ENCODE results near the gene ADAMTS12. TPM values are rescaled to one million over a fixed set of nuclear protein-coding genes. Genes with fewer than 3 reads are reported as not detected.
"Not testable (repeated sequence)": the region's sequence is repeated elsewhere in the genome, so short reads cannot be mapped to it uniquely, and the experiment has no call there.

ADAMTS12 gene
- total RNA-seq = 1.2 and 5.2 TPM in 2 replicates

- no peak for DNase-seq (ENCODE audit: low read depth in 2 of 2)
Observed at GRCh38 chr5:33891788-33892619, at the start of gene ADAMTS12. Gene ADAMTS12, minus strand, starts transcription at chr5:33891990. Its CDS starts 134 bp downstream, at chr5:33891856.

GRCh38 chr5:33941090-33941489 lies 49.3 kb upstream of the ADAMTS12 start:
- DNase-seq (ENCODE audit: low read depth in 2 of 2) = no peak

- DNase-seq (ENCODE audit: low read depth in 2 of 2) = no peak
Observed at GRCh38 chr5:33939556-33940262, 47.9 kb upstream of the ADAMTS12 start.

GRCh38 chr5:33938881-33939280 lies 47.1 kb upstream of the ADAMTS12 start:
- no peak for DNase-seq (ENCODE audit: low read depth in 2 of 2)

- no peak for DNase-seq (ENCODE audit: low read depth in 2 of 2)
Observed at GRCh38 chr5:33938507-33938796, 46.7 kb upstream of the ADAMTS12 start.

GRCh38 chr5:33937707-33938506 lies 46.1 kb upstream of the ADAMTS12 start:
- no peak for DNase-seq (ENCODE audit: low read depth in 2 of 2)

- no peak for DNase-seq (ENCODE audit: low read depth in 2 of 2)
Observed at GRCh38 chr5:33937017-33937706, 45.4 kb upstream of the ADAMTS12 start.

GRCh38 chr5:33936381-33937016 lies 44.7 kb upstream of the ADAMTS12 start, which contains the start of gene RXFP3:
Gene RXFP3, plus strand, starts transcription at chr5:33936386. Its CDS starts 355 bp downstream, at chr5:33936741.
- no peak for DNase-seq (ENCODE audit: low read depth in 2 of 2)

- DNase-seq (ENCODE audit: low read depth in 2 of 2) = peak in 1 of 2 donors; percentile 55
Observed at GRCh38 chr5:33936004-33936380, 44.2 kb upstream of the ADAMTS12 start.

GRCh38 chr5:33934176-33934575 lies 42.4 kb upstream of the ADAMTS12 start:
- DNase-seq (ENCODE audit: low read depth in 2 of 2) = no peak

- no peak for DNase-seq (ENCODE audit: low read depth in 2 of 2)
Observed at GRCh38 chr5:33933723-33934169, 42.0 kb upstream of the ADAMTS12 start.

GRCh38 chr5:33931136-33931535 lies 39.3 kb upstream of the ADAMTS12 start:
- no peak for DNase-seq (ENCODE audit: low read depth in 2 of 2)

GRCh38 chr5:33929925-33930690 lies 38.3 kb upstream of the ADAMTS12 start:
- DNase-seq (ENCODE audit: low read depth in 2 of 2) = no peak

GRCh38 chr5:33928283-33928682 lies 36.5 kb upstream of the ADAMTS12 start:
- no peak for DNase-seq (ENCODE audit: low read depth in 2 of 2)

- DNase-seq (ENCODE audit: low read depth in 2 of 2) = no peak
Observed at GRCh38 chr5:33927685-33928084, 35.9 kb upstream of the ADAMTS12 start.

- DNase-seq (ENCODE audit: low read depth in 2 of 2) = no peak
Observed at GRCh38 chr5:33925278-33925677, 33.5 kb upstream of the ADAMTS12 start.

GRCh38 chr5:33921002-33921401 lies 29.2 kb upstream of the ADAMTS12 start:
- no peak for DNase-seq (ENCODE audit: low read depth in 2 of 2)

GRCh38 chr5:33914844-33915243 lies 23.1 kb upstream of the ADAMTS12 start:
- DNase-seq (ENCODE audit: low read depth in 2 of 2) = not testable (repeated sequence)

GRCh38 chr5:33906248-33906647 lies 14.5 kb upstream of the ADAMTS12 start:
- not testable (repeated sequence) for DNase-seq (ENCODE audit: low read depth in 2 of 2)

- DNase-seq (ENCODE audit: low read depth in 2 of 2) = no peak
Observed at GRCh38 chr5:33905381-33905780, 13.6 kb upstream of the ADAMTS12 start.
